GM18499 (cell line): Measurements from ENCODE around the gene C10orf143.
A peak's percentile ranks its signal among the peaks of the same experiment; 100 is the strongest.
"Not testable (repeated sequence)": the region's sequence is repeated elsewhere in the genome, so short reads cannot be mapped to it uniquely, and the experiment has no call there.

Source experiments
- ATAC-seq: cut with Tn5 transposase; IDR thresholded peaks from one replicate; pipeline ENCODE4 v1.9.1; 2021; ENCODE audit warnings: moderate number of reproducible peaks; ENCODE audit not compliant: insufficient read depth, unreplicated experiment

Gene C10orf143

GRCh38 chr10:130110246-130111112 is at the start of gene C10orf143:
C10orf143 (minus strand) TSS chr10:130110830; CDS start chr10:130110772, 58 bp downstream.
- peak; percentile 58 for ATAC-seq

- no peak for ATAC-seq
Measured at GRCh38 chr10:130159192-130159794, 48.7 kb upstream of the C10orf143 start.

GRCh38 chr10:130146042-130146441 is 35.4 kb upstream of the C10orf143 start:
- no peak for ATAC-seq

DNA sequence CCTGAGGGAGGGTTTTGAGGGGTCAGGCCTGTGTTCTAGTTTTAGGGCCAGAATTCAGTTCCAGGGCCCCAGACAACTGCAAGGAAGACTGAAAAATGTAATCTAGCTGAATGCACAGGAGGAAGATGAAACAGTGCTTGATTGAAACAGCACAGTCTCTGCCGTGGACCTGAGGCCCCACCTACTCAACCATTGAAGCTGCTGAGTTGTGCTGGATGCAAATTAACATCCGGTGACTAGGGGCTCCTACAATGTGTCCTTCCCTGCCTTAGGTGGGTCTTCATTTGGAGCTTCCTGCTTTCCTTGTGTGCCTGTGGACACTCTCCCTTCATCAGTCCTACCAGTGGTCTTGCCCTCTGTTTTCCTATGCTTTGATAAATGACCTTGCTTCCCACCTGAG is 31.2 kb upstream of the C10orf143 start:
- peak; percentile 78 for ATAC-seq

GRCh38 chr10:130141460-130141859 is 30.8 kb upstream of the C10orf143 start:
- no peak for ATAC-seq

DNA sequence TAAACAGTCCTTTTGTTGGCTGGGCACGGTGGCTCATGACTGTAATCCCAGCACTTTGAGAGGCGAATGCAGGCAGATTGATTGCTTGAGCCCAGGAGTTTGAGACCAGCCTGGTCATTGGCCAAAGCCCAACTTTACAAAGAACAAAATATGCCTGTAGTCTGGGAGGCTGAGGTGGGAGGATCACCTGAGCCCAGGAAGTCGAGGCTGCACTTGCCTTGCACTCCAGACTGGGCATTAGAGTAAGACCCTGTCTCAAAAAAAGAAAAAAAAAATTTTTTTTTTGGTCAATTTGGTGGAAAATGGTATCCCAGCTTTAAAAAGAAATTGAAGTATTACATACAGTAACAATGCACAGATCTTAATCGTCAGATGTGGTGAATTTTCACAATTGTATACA is 30.4 kb upstream of the C10orf143 start:
- ATAC-seq = no peak

- ATAC-seq = no peak
Measured at GRCh38 chr10:130140425-130140824, 29.8 kb upstream of the C10orf143 start.

GRCh38 chr10:130138479-130138866 is 27.8 kb upstream of the C10orf143 start:
- ATAC-seq = no peak

DNA sequence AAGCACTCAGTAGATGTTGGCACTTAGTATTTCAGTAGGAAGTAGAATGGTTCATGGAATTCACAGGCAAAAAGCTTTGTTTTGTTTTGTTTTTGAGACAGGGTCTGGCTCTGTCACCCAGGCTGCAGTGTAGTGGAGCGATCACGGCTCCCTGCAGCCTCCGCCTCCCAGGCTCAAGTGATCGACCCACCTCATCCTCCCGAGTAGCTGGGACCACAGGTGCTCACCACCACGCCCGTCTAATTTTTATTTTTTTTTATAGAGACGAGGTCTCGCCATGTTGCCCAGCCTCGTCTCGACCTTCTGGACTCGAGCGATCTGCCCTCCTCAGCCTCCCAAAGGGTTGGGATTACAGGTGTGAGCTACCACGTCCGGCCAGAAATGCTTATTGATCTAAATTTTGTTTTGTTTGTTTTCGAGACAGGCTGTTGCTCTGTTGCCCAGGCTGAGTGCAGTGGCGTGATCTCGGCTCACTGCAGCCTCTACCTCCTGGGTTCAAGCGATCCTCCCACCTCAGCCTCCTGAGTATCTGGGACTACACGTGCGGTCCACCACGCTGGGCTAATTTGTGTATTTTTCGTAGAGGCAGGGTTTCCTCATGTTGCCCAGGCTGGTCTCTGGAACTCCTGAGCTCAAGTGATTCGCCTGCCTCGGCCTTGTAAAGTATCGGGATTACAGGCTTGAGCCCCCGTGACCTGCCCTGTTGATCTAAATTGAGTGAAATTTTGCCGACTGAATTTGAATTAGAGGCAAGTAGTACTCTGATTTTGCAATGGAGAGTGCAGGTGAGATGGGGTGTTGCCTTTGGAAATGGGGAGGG is 27.2 kb upstream of the C10orf143 start:
- ATAC-seq = no peak

- no peak for ATAC-seq
Measured at GRCh38 chr10:130137090-130137448, 26.4 kb upstream of the C10orf143 start.

DNA sequence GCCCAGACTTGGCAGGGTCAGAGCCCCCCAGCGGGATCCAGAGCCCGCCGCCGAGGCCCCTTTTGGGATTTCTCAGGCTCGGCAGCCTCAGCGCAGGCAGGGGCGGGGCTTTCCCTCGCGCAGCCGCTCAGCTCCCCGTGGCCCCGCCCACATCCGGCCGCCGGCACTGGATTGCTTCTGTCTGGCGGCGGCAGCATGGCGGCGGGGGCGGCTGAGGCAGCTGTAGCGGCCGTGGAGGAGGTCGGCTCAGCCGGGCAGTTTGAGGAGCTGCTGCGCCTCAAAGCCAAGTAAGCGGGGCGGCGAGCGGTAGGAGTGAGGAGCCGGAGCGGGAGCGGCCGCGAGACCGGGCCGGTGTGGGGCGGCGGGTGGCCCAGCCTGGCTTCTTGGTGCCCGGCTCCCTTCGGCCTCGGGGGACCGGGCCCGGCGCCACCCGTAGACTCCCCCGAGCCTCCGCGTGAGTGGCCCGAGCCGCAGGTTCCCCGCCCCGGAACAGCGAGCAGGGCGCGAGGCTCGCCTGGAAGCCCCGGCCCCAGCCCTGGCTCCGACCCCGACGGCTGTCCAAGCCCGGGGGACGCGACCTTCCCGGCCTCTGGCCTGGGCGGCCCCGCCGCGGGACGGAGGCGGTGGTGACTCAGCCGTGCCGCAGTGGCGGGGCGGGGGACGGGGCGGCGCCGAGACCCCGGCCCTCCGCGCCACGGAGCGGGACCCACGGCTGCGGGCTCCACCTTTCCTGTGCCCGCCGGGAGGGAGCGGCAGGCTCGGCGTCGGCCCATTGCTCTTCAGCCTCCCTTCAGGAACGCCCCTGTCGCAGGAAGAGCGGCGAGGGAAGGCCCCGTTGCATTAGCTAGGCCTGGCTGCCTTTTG is 25.8 kb upstream of the C10orf143 start, which contains the start of gene GLRX3:
TSS of gene GLRX3 (plus strand) at position 166 of the 864 bp plus-strand sequence. CDS start at position 196, 30 bp downstream.
- peak; percentile 51 for ATAC-seq

DNA sequence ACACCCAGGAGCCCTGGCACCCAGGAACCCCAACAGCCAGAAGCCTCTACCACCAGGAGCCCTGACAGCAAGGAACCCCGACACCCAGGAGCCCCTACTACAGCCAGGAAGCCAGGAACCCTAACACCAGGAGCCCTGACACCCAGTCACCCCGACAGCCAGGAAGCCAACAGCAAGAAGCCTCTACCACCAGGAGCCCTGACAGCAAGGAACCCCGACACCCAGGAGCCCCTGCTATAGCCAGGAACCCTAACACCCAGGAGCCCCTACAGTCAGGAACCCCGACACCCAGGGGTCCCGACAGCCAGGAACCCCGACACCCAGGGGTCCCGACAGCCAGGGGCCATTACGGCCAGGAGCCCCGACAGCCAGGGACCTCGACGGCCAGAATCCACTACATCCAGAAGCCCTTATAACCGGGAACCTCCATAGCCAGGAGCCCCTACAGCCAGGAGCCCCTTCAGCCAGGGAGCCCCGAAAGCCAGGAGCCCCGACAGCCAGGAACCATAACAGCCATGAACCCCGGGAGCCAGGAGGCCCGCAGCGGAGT is 25.1 kb upstream of the C10orf143 start:
- no peak for ATAC-seq

GRCh38 chr10:130128922-130129321 is 18.3 kb upstream of the C10orf143 start:
- ATAC-seq = no peak

DNA sequence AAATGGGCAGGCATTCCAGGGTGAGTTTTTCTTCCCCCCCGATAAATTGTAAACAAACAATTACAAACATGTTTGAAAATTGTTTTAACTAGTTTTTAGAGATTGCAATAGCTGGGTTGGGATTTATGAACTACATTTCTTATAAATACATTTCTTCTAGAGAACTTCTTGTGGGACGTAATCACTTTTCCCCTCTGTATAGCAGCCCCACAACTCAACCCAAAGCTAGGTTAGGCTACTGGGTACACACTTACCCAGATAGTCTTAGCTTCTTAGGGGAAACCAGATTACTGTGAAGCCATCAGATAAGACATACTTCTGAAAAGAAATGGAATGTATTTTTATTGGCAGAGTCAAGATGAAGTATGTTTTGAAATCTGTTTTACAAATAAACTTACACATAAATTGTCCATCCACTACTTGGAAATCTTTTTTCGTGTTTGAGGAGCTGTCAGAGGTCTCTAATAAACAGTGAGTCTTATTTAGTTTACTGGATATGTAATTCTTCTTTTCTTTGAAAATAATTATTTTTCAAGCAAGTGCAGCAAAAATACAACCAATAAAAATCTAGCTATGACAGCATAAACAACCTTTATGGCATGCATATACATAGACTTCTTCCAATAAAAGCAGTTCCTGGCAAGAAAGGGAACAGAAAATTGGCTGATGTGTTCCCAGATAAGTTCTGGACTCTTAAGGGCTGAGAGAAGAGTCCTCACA is 17.6 kb upstream of the C10orf143 start:
- no peak for ATAC-seq

- peak; percentile 91 for ATAC-seq
Measured at GRCh38 chr10:130127364-130128061, 16.9 kb upstream of the C10orf143 start.

- ATAC-seq = no peak
Measured at GRCh38 chr10:130121486-130122079, 11.0 kb upstream of the C10orf143 start.

DNA sequence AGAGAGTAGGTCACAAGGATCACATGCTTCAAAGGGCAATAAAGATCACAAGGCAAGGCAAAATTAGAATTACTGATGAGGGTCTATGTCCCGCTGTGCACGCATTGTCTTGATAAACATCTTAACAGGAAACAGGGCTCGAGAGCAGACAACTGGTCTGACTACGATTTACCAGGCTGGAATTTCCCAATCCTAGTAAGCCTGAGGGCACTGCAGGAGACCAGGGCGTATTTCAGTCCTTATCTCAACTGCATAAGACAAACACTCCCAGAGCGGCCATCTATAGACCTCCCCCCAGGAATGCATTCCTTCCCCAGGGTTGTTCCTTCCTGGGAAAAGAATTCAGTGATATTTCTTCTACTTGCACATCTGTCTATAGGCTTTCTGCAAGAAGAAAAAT is 6.9 kb upstream of the C10orf143 start:
- not testable (repeated sequence) for ATAC-seq

DNA sequence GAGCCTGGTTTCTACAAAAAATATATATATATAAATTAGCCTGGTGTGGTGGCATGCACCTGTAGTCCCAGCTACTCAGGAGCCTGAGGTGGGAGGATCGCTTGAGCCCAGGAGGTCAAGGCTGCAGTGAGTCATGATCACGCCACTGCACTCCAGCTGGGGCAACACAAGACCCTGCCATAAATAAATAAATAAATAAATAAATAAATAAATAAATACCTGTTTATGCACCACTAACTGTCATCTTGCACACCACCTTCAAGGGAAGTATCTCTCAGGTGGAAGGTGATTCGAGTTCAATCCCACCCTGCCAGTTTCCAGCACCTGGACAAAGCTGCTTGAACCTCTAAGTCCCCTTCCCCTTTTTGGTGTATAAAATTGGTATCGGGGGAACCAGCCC is 6.3 kb upstream of the C10orf143 start:
- ATAC-seq = not testable (repeated sequence)
